SHP77 treated with DMSO at 0.1 percent for 48 hours (cell line): ENCODE results near the gene ZNF772.
"Not testable (repeated sequence)": the region's sequence is repeated elsewhere in the genome, so short reads cannot be mapped to it uniquely, and the experiment has no call there.

ENCODE experiments used
- DNase-seq: peaks from one replicate; lab custom pipeline; 2025; lab: John Stamatoyannopoulos, UW

ZNF772 gene

DNA sequence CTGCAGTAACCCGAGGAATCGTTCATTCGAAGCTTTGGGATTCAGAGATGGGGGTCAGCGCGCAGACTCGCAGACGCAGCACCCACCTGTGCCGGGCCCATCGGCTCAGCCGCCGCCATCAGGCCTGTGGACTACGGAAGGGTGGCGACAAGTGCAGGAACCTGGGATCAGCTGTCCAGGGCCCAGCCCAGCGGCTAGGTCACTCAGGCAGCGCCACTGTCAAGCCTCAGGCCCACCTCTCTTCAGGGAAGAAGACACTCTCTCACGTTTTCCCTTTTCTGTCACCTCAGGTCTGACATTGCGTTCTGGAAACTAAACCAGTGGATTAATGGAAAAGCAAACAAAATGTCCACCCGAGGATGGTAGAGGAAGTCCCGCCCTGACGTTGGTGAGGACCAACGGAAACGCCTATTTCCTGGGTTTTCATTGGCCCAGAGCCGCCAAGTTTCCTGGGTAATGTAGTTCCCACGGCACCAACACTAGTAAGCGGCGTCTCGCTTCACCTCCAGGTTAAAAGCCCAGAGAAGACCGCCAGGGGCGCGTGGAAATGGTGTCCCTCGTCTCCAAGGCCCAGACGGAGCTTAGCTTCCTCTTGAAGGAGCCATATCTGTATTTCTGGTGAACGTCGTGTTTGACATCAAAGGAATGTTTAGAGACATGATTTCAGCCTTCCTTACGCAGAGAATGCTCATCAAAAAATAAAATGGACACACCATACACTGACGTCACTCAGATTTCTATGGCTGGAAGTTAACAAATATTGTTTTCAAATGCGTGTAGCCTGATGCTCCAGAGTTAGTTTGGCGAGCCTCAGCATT lies at the start of gene ZNF772:
ZNF772 (minus strand) TSS at position 376 of the 818 bp plus-strand sequence; CDS start at position 119, 257 bp downstream.
- DNase-seq = no peak

DNA sequence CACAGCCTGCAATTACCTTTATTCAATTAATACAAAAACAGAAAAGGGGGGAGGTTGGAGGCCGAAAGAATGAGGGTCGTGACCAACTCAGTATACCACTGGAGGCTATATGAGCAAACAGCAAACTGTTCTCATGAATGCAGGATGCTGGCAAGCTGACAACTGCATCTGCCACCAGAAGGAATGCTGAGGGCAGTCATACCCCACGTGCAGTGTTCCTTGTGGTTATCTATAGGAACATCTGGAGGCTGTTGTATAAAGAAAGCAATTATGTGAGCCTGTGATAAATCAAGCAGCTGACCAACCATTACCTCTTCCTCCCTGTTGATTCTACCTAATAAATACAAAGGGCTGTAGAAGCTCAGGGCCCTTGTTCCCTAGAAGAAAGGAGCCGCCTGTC lies 40.7 kb upstream of the ZNF772 start:
- DNase-seq = not testable (repeated sequence)

- DNase-seq = no peak
Observed at GRCh38 chr19:57515255-57515654, 37.9 kb upstream of the ZNF772 start.

- DNase-seq = no peak
Observed at GRCh38 chr19:57512845-57513244, 35.5 kb upstream of the ZNF772 start.

GRCh38 chr19:57511484-57511883 lies 34.1 kb upstream of the ZNF772 start:
- no peak for DNase-seq

DNA sequence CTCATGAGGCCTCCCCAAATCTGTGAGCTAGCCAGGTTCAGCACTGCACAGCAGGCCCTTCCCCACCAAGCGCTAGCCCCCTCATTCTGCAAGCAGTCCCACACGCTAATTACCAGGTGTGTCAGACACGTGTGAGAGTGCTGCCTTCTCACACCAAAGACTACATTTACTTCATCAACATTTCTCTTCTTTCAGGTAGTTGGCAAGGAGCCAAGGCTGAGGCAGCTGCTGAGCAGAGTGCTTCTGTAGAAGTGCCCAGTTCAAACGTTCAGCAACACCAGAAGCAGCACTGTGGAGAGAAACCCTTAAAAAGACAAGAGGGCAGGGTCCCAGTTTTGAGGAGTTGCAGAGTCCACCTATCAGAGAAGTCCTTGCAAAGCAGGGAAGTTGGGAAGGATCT lies 28.8 kb upstream of the ZNF772 start:
- no peak for DNase-seq

- not testable (repeated sequence) for DNase-seq
Observed at GRCh38 chr19:57500400-57500799, 23.0 kb upstream of the ZNF772 start.

GRCh38 chr19:57499680-57500395 lies 22.5 kb upstream of the ZNF772 start, which contains the start of gene ZNF773:
TSS of gene ZNF773 (plus strand) at chr19:57499938. CDS start at chr19:57500081, 143 bp downstream.
- peak; percentile 76 for DNase-seq

DNA sequence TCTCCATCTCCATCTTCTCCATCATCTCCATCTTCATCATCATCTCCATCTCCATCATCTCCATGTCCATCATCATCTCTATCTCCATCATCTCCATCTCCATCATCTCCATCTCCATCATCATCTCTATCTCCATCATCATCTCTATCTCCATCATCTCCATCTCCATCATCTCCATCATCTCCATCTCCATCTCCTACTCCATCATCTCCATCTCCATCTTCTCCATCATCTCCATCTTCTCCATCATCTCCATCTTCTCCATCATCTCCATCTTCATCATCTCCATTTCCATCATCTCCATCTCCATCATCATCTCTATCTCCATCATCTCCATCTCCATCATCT lies 21.9 kb upstream of the ZNF772 start:
- DNase-seq = not testable (repeated sequence)

GRCh38 chr19:57488299-57488644 lies 10.9 kb upstream of the ZNF772 start:
- not testable (repeated sequence) for DNase-seq

- peak; percentile 65 for DNase-seq
Observed at GRCh38 chr19:57487477-57488298, 10.3 kb upstream of the ZNF772 start, which contains the start of gene ZNF419. TSS of gene ZNF419 (plus strand) at chr19:57487750. CDS start at chr19:57487951, 201 bp downstream.

DNA sequence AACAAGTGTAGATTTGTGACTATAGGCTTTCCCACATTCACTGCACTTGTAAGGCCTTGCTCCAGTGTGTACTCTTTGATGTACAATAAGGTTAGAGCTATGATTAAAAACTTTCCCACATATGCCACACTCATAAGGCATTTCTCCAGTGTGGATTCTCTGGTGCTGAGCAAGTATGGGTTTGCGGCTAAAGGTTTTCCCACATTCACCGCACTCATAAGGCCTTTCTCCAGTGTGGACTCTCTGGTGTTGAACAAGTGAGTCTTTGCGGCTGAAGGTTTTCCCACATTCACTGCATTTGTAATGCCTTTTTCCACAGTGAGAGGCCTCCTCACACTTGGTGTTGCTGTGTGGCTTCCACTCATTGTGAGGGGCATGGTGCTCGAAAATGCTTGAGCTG lies 3.7 kb downstream of the ZNF772 start:
- DNase-seq = no peak

DNA sequence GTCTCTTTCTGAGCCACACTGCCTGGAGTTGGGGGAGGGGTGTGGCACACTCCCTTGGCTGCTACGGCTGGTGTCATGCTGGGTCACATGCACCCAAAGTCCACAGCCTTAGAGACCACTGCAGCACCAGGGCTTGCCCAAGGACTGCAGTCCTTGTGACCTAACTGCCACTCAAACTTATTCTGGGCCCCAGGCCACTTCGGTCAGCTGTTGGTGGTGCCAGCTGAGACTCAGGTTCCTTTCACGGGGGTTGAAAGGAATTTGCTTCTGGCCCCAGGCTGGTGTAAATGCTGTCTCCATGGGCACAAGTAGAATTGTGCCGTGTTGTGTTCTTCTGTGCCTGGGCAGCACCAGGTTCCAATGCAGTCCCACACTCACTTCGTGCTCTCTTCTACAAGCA lies 10.9 kb downstream of the ZNF772 start:
- no peak for DNase-seq

DNA sequence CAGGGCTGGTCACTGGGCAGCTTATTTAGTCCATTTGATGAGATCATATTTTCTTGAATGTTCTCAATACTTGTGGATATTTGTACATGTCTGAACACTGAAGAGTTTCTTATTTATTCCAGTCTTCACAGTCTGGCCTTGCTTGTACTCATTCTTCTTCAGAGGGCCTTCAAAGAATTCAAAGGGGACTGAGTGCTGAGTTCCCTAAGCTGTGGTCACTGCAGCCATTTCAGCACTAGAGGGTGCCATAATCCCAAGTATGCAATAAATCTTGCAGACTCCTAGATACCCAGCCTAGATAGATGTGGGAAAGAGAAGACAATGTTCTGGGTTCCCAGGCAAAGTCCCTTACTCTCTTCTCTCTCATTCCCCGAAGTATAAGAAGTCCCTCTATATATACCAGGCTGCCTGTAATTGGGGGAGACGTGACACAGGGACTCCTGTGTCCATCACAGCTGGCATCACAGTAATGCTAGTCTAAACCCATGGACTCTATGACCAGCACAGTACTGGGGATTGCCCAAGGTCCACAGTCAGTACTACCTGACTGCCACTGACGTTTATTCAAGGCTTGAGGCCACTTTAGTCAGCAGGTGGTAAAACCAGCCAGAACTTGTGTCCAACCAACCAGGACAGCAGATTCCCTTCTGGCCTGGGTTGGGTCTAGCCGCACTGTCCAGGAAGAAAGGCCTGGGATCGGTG lies 11.5 kb downstream of the ZNF772 start:
- no peak for DNase-seq

DNA sequence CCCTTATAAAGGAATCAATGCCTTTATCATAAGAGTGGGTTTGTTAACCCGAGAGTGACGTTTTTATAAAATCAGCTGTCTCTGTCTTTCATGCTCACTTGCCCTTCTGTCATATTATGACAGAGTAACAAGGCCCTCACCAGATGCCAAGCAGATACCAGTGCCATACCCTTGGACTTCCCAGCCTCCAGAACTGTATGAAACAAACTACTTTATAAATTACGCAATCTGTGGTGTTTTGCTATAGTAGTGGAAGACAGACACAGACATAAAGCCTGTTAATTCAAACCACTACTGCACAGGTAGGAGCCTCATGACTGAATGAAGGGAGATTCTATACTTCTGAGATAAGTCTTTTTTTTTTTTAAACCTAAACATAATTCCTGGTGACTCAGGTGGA lies 25.1 kb downstream of the ZNF772 start:
- DNase-seq = no peak

GRCh38 chr19:57443121-57443696 lies 34.2 kb downstream of the ZNF772 start:
- no peak for DNase-seq

DNA sequence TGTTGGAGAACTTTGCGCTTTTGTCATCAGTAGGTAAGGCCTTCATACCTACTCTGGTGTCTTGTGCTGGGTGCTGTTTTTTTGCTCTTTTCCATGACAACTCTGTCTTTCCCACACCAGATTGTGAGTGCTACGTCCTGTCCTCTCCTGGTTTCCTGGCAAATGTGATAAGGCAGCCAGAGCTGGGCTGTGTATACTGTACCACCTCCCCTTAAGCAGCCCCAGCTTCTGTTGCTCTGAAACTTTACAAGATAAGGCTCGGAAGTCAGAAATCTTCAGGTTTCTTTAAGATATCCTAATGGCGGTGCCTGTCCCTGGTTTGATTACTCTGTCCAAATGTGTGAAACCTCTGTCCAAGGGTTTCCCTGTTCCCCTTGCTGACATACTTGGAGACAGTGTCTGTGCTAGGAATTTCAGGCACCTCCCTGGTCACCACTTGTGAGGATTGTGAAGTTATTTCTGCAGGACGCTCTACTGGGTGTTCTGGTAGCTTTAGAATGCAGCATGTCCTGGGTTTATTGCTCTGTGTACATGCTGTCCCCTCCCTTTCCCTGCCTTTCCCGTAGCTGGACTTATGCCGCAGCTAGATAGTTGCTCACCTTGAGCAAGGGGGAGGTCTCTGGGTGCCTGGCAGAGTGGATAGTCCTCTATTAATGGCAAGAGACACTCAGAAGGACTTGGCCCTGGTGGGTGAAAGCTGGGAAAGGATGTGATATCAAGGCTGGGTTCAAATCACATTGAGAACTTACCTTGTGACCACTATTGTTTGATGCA lies 35.2 kb downstream of the ZNF772 start:
- DNase-seq = no peak

GRCh38 chr19:57438925-57439324 lies 38.4 kb downstream of the ZNF772 start:
- DNase-seq = no peak

GRCh38 chr19:57437931-57438330 lies 39.4 kb downstream of the ZNF772 start:
- no peak for DNase-seq

- no peak for DNase-seq
Observed at GRCh38 chr19:57436417-57436816, 40.9 kb downstream of the ZNF772 start.
